PC-9 (cell line): ENCODE results near the gene WDR5. TPM values are rescaled to one million over a fixed set of nuclear protein-coding genes. Genes with fewer than 3 reads are reported as not detected.

Experiments
- BruUV-seq: library from RNA; stranded (reverse); fragments of 400-500 nt; replicated peaks from 2 replicates; lab custom pipeline; 2021; lab: Mats Ljungman, UMichigan
- CTCF ChIA-PET: fragments of 300-600 bp; sonication (Branson Sonifier 250); formaldehyde crosslinking; loops from one replicate; lab custom pipeline; 2022; ENCODE audit warnings: antibody characterized with exemption; lab: Charles Lee
- POLR2A ChIA-PET: fragments of 300-600 bp; sonication (Branson Sonifier 250); formaldehyde crosslinking; loops from one replicate; lab custom pipeline; 2022; ENCODE audit warnings: antibody characterized with exemption; ENCODE audit not compliant: unreplicated experiment; lab: Charles Lee
- DNase-seq, 2 experiments: peaks; one replicate each; pipeline versions ENCODE4 v3.0.0 to v3.0.0-alpha.2; 2015 to 2022; ENCODE audit warnings: mixed read lengths in 1 of 2
- H2AFZ ChIP-seq: fragments of 200-600 bp; sonication (generic); 2 replicates; pipeline ENCODE4 v1.8.1; 2017; ENCODE audit warnings: antibody characterized with exemption
- H3F3A ChIP-seq: fragments of 200-600 bp; sonication (generic); 2 replicates; pipeline ENCODE4 v1.8.1; 2017; ENCODE audit warnings: antibody characterized with exemption, mild to moderate bottlenecking, low read depth; ENCODE audit not compliant: insufficient read depth
- H3K27ac ChIP-seq: fragments of 200-600 bp; sonication (generic); 2 replicates; pipeline ENCODE4 v1.6.1; 2016; ENCODE audit warnings: mixed run types
- H3K27me3 ChIP-seq: fragments of 200-600 bp; sonication (generic); 2 replicates; pipeline ENCODE4 v1.6.1; 2016; ENCODE audit warnings: low read depth, mixed run types; ENCODE audit not compliant: insufficient read depth
- H3K36me3 ChIP-seq: fragments of 200-600 bp; sonication (generic); 2 replicates; pipeline ENCODE4 v1.6.1; 2016; ENCODE audit warnings: low read depth, mixed run types
- H3K4me1 ChIP-seq: fragments of 200-600 bp; sonication (generic); replicated peaks from 2 replicates; pipeline ENCODE4 v1.6.1; 2016; ENCODE audit warnings: mixed run types; ENCODE audit not compliant: insufficient read depth
- H3K4me2 ChIP-seq: fragments of 200-600 bp; sonication (generic); 2 replicates; pipeline ENCODE4 v1.6.1; 2017; ENCODE audit warnings: mixed run types
- H3K4me3 ChIP-seq: fragments of 200-600 bp; sonication (generic); 2 replicates; pipeline ENCODE4 v1.6.1; 2016; ENCODE audit warnings: mixed run types
- H3K79me2 ChIP-seq: fragments of 200-600 bp; sonication (generic); 2 replicates; pipeline ENCODE4 v1.6.1; 2017; ENCODE audit warnings: low read depth, mixed run types
- H3K9me2 ChIP-seq: fragments of 200-600 bp; sonication (generic); 2 replicates; pipeline ENCODE4 v1.8.1; 2017; ENCODE audit warnings: mild to moderate bottlenecking; ENCODE audit not compliant: insufficient read depth
- H3K9me3 ChIP-seq: fragments of 200-600 bp; sonication (generic); 2 replicates; pipeline ENCODE4 v1.8.1; 2016; ENCODE audit warnings: low read depth; ENCODE audit not compliant: insufficient read depth
- H4K20me1 ChIP-seq: fragments of 200-600 bp; sonication (generic); 2 replicates; pipeline ENCODE4 v1.8.1; 2017; ENCODE audit not compliant: insufficient read depth
- EZH2 ChIP-seq: fragments of 200-600 bp; sonication (generic); IDR thresholded peaks from 2 replicates; pipeline ENCODE4 v1.8.0; 2017; ENCODE audit warnings: antibody characterized with exemption, low read depth
- intact Hi-C: fragments of 100-400 bp; cut with micrococcal nuclease; formaldehyde crosslinking; loops from one replicate; pipeline ENCODE4 v1.10.0; 2022; ENCODE audit not compliant: unreplicated experiment
- total RNA-seq: library from RNA; stranded (reverse); gene quantifications from 2 replicates; pipeline ENCODE4 v1.2.3, GENCODE V29; 2021
- TF ChIP-seq, protein P1 (sequence below): fragments of 200-600 bp; sonication (generic); conservative IDR thresholded peaks from 2 replicates; pipeline ENCODE4 v1.6.1; 2017; ENCODE audit warnings: mixed run types, antibody characterized with exemption, mild to moderate bottlenecking, moderate library complexity

Gene WDR5
- total RNA-seq, 1 experiment from 2014 or later, result 53.4 TPM

DNA sequence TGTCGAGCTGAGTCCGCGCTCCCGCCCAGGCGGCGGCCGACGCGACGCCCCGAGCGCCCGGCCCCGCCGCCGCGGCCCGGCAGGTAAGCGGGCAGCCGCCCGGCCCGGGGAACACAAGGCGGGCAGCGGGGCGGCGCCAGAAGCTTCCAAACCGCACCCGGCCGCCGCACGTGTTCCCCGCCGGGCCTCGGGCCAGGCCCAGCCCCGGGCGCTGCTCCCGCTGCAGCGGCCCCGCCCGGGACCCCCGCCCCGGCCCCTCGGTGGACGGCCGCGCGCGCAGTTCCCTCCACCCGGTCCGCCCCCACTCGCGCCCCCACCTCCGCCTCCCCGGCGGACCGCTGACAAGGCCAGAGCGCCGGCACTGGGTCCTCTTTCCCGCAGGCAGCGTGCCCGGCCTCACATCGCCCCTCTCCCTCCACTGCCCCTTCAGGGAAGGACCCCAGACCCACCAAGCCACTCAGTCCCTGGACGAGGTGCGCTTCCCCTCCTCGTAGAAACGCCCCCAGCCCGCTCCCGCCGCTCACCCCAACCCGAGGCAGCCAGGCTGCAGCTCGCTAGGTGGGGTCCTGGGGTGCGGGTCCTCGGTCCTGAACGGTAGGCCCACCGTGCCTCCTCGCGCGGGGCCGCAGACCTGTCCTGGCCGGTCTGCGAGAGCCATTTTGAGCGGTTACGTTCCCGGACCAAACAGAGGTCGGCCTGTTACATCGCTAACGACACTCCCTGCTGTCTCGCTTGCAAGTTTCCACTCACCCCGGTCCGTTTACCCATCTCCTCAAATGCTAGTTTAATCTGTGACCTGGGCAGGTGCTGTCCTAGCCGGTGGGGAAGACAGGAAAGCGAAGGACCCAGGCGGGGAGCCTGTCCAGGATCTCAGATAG, 475 bp downstream of the WDR5 start:
- BruUV-seq, result no TSS peak
- peak overlapping the region; percentile 75 for H2AFZ ChIP-seq
- peak overlapping the region; percentile 99 for H3K4me2 ChIP-seq
- peaks cover 30% of the 10 kb centered on the region for H4K20me1 ChIP-seq
- DNase-seq, result peak in 1 of 2 experiments; percentile 18
- peak overlapping the region; percentile 96 for H3K4me3 ChIP-seq
- no peak overlapping the region for H3K27ac ChIP-seq
- TF ChIP-seq, protein P1, sequence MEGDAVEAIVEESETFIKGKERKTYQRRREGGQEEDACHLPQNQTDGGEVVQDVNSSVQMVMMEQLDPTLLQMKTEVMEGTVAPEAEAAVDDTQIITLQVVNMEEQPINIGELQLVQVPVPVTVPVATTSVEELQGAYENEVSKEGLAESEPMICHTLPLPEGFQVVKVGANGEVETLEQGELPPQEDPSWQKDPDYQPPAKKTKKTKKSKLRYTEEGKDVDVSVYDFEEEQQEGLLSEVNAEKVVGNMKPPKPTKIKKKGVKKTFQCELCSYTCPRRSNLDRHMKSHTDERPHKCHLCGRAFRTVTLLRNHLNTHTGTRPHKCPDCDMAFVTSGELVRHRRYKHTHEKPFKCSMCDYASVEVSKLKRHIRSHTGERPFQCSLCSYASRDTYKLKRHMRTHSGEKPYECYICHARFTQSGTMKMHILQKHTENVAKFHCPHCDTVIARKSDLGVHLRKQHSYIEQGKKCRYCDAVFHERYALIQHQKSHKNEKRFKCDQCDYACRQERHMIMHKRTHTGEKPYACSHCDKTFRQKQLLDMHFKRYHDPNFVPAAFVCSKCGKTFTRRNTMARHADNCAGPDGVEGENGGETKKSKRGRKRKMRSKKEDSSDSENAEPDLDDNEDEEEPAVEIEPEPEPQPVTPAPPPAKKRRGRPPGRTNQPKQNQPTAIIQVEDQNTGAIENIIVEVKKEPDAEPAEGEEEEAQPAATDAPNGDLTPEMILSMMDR, result no peak
- no peak for TF ChIP-seq EZH2
- no peaks in the 10 kb centered on the region for H3K9me2 ChIP-seq
- H3K36me3 ChIP-seq, result peaks cover 3% of the 10 kb centered on the region
- H3F3A ChIP-seq, result peaks cover 5% of the 10 kb centered on the region; the same call in 1 of the 2 replicates
- peaks cover 40% of the 10 kb centered on the region for H3K79me2 ChIP-seq
- H3K4me1 ChIP-seq, result peaks cover 24% of the 10 kb centered on the region
- ChIA-PET CTCF (interaction anchor here (0.6 to 1.0 kb wide), 2 partner anchors 27 to 143 kb away, joined by 3 to 9 read pairs; no protein-coding TSS in a partner anchor), POLR2A (interaction anchor here (0.6 to 1.1 kb wide), 3 partner anchors 80 to 111 kb away, joined by 3 to 6 read pairs (median 6); partner anchors contain the start of gene BRD3OS)
- H3K9me3 ChIP-seq, result no peaks in the 10 kb centered on the region
- intact Hi-C loops, result no loop called here
- H3K27me3 ChIP-seq, result no peaks in the 10 kb centered on the region

DNA sequence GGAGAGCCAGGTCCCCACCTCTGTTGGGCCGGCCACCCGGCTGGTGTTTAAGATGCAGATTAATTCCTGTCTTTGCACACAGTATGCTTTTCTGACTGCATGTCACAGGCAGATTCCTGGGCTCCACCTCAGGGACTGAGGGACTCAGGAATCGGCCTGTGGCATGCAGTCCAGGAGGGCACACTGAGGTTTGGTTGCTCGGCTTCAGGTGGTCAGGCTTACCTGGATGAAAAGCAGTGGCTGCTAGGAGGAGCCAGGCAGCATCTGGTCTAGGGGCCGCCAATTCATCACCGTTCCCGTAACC, 1.1 kb downstream of the WDR5 start:
- ChIA-PET POLR2A (no interaction called here), CTCF (no interaction called here)
- Histone ChIP-seq H3K4me1 (peaks cover 23% of the 10 kb centered on the region), H3F3A (peaks cover 5% of the 10 kb centered on the region; the same call in 1 of the 2 replicates), H3K27me3 (no peaks in the 10 kb centered on the region), H3K79me2 (peaks cover 40% of the 10 kb centered on the region), H3K4me3 (peak overlapping the region; percentile 96), H3K9me2 (no peaks in the 10 kb centered on the region), H3K9me3 (no peaks in the 10 kb centered on the region), H3K27ac (no peak overlapping the region), H4K20me1 (peaks cover 30% of the 10 kb centered on the region), H3K4me2 (peak overlapping the region; percentile 99), H2AFZ (0 out of 2 replicates have a peak overlapping the region, but pooled peaks have one; percentile 75), H3K36me3 (peaks cover 3% of the 10 kb centered on the region)
- DNase-seq, result no peak
- intact Hi-C loops, result no loop called here
- BruUV-seq, result TSS peak; percentile 27
- no peak for TF ChIP-seq EZH2
- TF ChIP-seq, protein P1, result no peak

DNA sequence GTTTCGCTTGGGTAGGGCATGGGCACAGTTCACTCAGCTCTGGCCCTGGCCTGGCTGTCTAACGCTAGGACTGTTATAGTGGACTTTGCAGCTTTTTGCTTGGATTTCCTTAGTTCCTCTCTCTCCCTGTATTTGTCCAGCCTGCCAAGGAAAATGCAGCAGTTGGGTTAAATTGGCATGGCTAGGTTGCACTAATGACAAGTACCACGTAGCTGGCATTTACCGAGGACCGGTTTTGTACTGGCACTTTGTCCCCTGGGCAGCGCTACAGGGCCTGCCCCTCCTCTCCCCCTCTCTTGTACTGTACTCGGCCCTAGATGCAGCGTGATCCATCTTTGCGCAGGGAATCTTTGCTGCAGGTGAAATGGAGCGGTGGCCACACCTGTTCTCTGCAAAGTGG, 2.4 kb downstream of the WDR5 start:
- peaks cover 40% of the 10 kb centered on the region for H3K79me2 ChIP-seq
- H3K36me3 ChIP-seq, result peaks cover 8% of the 10 kb centered on the region
- no peaks in the 10 kb centered on the region for H3K9me2 ChIP-seq
- H3K4me3 ChIP-seq, result no peak overlapping the region
- ChIA-PET POLR2A (interaction anchor here (0.6 kb wide), 1 partner anchor 37 kb away, joined by 3 read pairs; no protein-coding TSS in a partner anchor), CTCF (no interaction called here)
- peaks cover 5% of the 10 kb centered on the region; the same call in 1 of the 2 replicates for H3F3A ChIP-seq
- no peak overlapping the region for H2AFZ ChIP-seq
- H4K20me1 ChIP-seq, result peaks cover 30% of the 10 kb centered on the region
- peaks cover 23% of the 10 kb centered on the region for H3K4me1 ChIP-seq
- no peaks in the 10 kb centered on the region for H3K9me3 ChIP-seq
- no TSS peak for BruUV-seq
- peak overlapping the region; percentile 99; the same call in 1 of the 2 replicates for H3K4me2 ChIP-seq
- no peaks in the 10 kb centered on the region for H3K27me3 ChIP-seq
- intact Hi-C loops, result no loop called here
- H3K27ac ChIP-seq, result no peak overlapping the region
- DNase-seq, result no peak
- TF ChIP-seq, protein P1, result no peak
- no peak for TF ChIP-seq EZH2
